GM12878 (cell line): Measurements from ENCODE around the gene SLC39A2.

Experiments used
- CHD4 ChIP-seq: fragments of 200-600 bp; sonication (generic); IDR thresholded peaks from 2 replicates; pipeline ENCODE4 v1.6.1; 2016; ENCODE audit warnings: mild to moderate bottlenecking
- CTCF ChIP-seq, 3 experiments: IDR thresholded peaks in 2 of 3; conservative IDR thresholded peaks in 1 of 3; 2 replicates each; pipeline ENCODE4 v1.5.1; 2011; ENCODE audit warnings: low read depth in 3 of 3, low read length in 3 of 3, mild to moderate bottlenecking in 3 of 3, control low read depth in 2 of 3, moderate library complexity in 2 of 3, inconsistent platforms in 1 of 3, mixed read lengths in 1 of 3; ENCODE audit not compliant: control insufficient read depth in 2 of 3, insufficient read depth in 1 of 3; ENCODE audit errors: extremely low read depth in 1 of 3
- FOS ChIP-seq: IDR thresholded peaks from 3 replicates; pipeline ENCODE4 v1.6.1; 2011; ENCODE audit warnings: borderline replicate concordance; ENCODE audit not compliant: insufficient read length; ENCODE audit errors: extremely low read depth
- FOXK2 ChIP-seq: fragments of 450-650 bp; IDR thresholded peaks from 2 replicates; pipeline ENCODE4 v1.6.1; 2017; ENCODE audit warnings: mild to moderate bottlenecking, moderate library complexity
- MEF2A ChIP-seq: IDR thresholded peaks from 2 replicates; pipeline ENCODE4 v1.6.1; 2011; ENCODE audit warnings: low read depth, mild to moderate bottlenecking, low read length, moderate library complexity; ENCODE audit not compliant: insufficient read depth
- RCOR1 ChIP-seq: conservative IDR thresholded peaks from 2 replicates; pipeline ENCODE4 v1.6.1; 2012; ENCODE audit warnings: low read depth, low read length, improper control_type of control experiment
- SMAD1 ChIP-seq: fragments of 450-650 bp; IDR thresholded peaks from 2 replicates; pipeline ENCODE4 v1.6.1; 2018; ENCODE audit warnings: mild to moderate bottlenecking, low read depth; ENCODE audit not compliant: partially characterized antibody
- ZNF274 ChIP-seq: IDR thresholded peaks from one replicate; pipeline ENCODE4 v1.8.0; 2011; ENCODE audit not compliant: insufficient read length, insufficient read depth
- TF ChIP-seq, protein P1 (sequence below): IDR thresholded peaks from 2 replicates; pipeline ENCODE4 v1.6.1; 2012; ENCODE audit warnings: low read depth, low read length, improper control_type of control experiment

GRCh38 chr14:21022686-21023085 is 23.6 kb downstream of the SLC39A2 start:
- TF ChIP-seq CTCF (IDR thresholded peaks at IDR 0.05 in 2 of 3, conservative IDR thresholded peaks at IDR 0.05 in 1 of 3; ENCODE audit: control insufficient read depth in 2 of 3, extremely low read depth in 1 of 3, insufficient read depth in 1 of 3, low read depth in 3 of 3, low read length in 3 of 3) (no peak), FOXK2 (no peak), SMAD1 (no peak), MEF2A (no peak), CHD4 (no peak), RCOR1 (no peak), ZNF274 (no peak), FOS (no peak)
- TF ChIP-seq, protein P1, sequence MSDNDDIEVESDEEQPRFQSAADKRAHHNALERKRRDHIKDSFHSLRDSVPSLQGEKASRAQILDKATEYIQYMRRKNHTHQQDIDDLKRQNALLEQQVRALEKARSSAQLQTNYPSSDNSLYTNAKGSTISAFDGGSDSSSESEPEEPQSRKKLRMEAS: no peak
